Measurements from ENCODE around the gene ZNRF1. TPM values are rescaled to one million over a fixed set of nuclear protein-coding genes. Genes with fewer than 3 reads are reported as not detected.
"Not testable (repeated sequence)": the region's sequence is repeated elsewhere in the genome, so short reads cannot be mapped to it uniquely, and the experiment has no call there.

Gene ZNRF1
- polyA plus RNA-seq, 4 donors, result 5.8 to 10.1 (median 8.0) TPM

- Histone ChIP-seq H3K4me3 (ENCODE audit: low read depth in 1 of 3, low read length in 3 of 3) (no peak overlapping the region), H3K36me3 (ENCODE audit: control insufficient read depth in 3 of 3, insufficient read depth in 2 of 3, low read depth in 1 of 3, low read length in 3 of 3) (peaks cover 0 to 3% (median 0%) of the 10 kb centered on the region in 3 donors), H3K4me1 (ENCODE audit: control insufficient read depth in 3 of 3, insufficient read depth in 2 of 3, low read depth in 1 of 3, low read length in 2 of 3) (peaks cover 0 to 4% (median 0%) of the 10 kb centered on the region in 3 donors), H3K27me3 (ENCODE audit: control insufficient read depth in 3 of 3, insufficient read depth in 3 of 3, low read length in 3 of 3) (no peaks in the 10 kb centered on the region), H3K27ac (ENCODE audit: low read depth in 1 of 3, low read length in 2 of 3) (no peak overlapping the region), H3K9me3 (ENCODE audit: control insufficient read depth in 2 of 2, insufficient read depth in 1 of 2, low read depth in 1 of 2, low read length in 1 of 2) (peaks cover 0 to 11% of the 10 kb centered on the region in 2 donors)
- DNase-seq (no peak), FAIRE-seq (no peak)
- WGBS, 3 donors, result 59 to 74% (median 70%) methylated on average over 4 of the region's 4 CpGs
These were observed 25.8 kb downstream of the ZNRF1 start for GRCh38 chr16:75024594-75024993.

GRCh38 chr16:75025761-75026160, 26.9 kb downstream of the ZNRF1 start:
- 41 to 69% (median 57%) methylated on average over 3 of the region's 3 CpGs for WGBS, 3 donors
- Histone ChIP-seq H3K4me1 (ENCODE audit: control insufficient read depth in 3 of 3, insufficient read depth in 2 of 3, low read depth in 1 of 3, low read length in 2 of 3) (peaks cover 0 to 4% (median 0%) of the 10 kb centered on the region in 3 donors), H3K4me3 (ENCODE audit: low read depth in 1 of 3, low read length in 3 of 3) (no peak overlapping the region), H3K27me3 (ENCODE audit: control insufficient read depth in 3 of 3, insufficient read depth in 3 of 3, low read length in 3 of 3) (no peaks in the 10 kb centered on the region), H3K9me3 (ENCODE audit: control insufficient read depth in 2 of 2, insufficient read depth in 1 of 2, low read depth in 1 of 2, low read length in 1 of 2) (peaks cover 0 to 8% of the 10 kb centered on the region in 2 donors), H3K27ac (ENCODE audit: low read depth in 1 of 3, low read length in 2 of 3) (peak overlapping the region in 1 of 3 donors; percentile 86), H3K36me3 (ENCODE audit: control insufficient read depth in 3 of 3, insufficient read depth in 2 of 3, low read depth in 1 of 3, low read length in 3 of 3) (peaks cover 0 to 3% (median 0%) of the 10 kb centered on the region in 3 donors)
- DNase-seq (no peak), FAIRE-seq (no peak)

- not testable (repeated sequence) for H3K4me1 ChIP-seq (ENCODE audit: control insufficient read depth in 3 of 3, insufficient read depth in 2 of 3, low read depth in 1 of 3, low read length in 2 of 3); FAIRE-seq; H3K9me3 ChIP-seq (ENCODE audit: control insufficient read depth in 2 of 2, insufficient read depth in 1 of 2, low read depth in 1 of 2, low read length in 1 of 2); H3K4me3 ChIP-seq (ENCODE audit: low read depth in 1 of 3, low read length in 3 of 3); H3K36me3 ChIP-seq (ENCODE audit: control insufficient read depth in 3 of 3, insufficient read depth in 2 of 3, low read depth in 1 of 3, low read length in 3 of 3); H3K27me3 ChIP-seq (ENCODE audit: control insufficient read depth in 3 of 3, insufficient read depth in 3 of 3, low read length in 3 of 3)
- WGBS, 3 donors, result 71 to 84% (median 83%) methylated on average over 10 of the region's 10 CpGs
- H3K27ac ChIP-seq (ENCODE audit: low read depth in 1 of 3, low read length in 2 of 3), result peak overlapping the region in 1 of 3 donors; percentile 75
- DNase-seq, result peak in 1 of 2 donors; percentile 15
These were observed 27.5 kb downstream of the ZNRF1 start for GRCh38 chr16:75026239-75026891.

GRCh38 chr16:75026892-75027391, 28.1 kb downstream of the ZNRF1 start:
- Histone ChIP-seq H3K27me3 (ENCODE audit: control insufficient read depth in 3 of 3, insufficient read depth in 3 of 3, low read length in 3 of 3) (no peaks in the 10 kb centered on the region), H3K4me1 (ENCODE audit: control insufficient read depth in 3 of 3, insufficient read depth in 2 of 3, low read depth in 1 of 3, low read length in 2 of 3) (peaks cover 0 to 4% (median 0%) of the 10 kb centered on the region in 3 donors), H3K27ac (ENCODE audit: low read depth in 1 of 3, low read length in 2 of 3) (peak overlapping the region in 1 of 3 donors; percentile 75), H3K4me3 (ENCODE audit: low read depth in 1 of 3, low read length in 3 of 3) (no peak overlapping the region), H3K36me3 (ENCODE audit: control insufficient read depth in 3 of 3, insufficient read depth in 2 of 3, low read depth in 1 of 3, low read length in 3 of 3) (no peaks in the 10 kb centered on the region), H3K9me3 (ENCODE audit: control insufficient read depth in 2 of 2, insufficient read depth in 1 of 2, low read depth in 1 of 2, low read length in 1 of 2) (peaks cover 0 to 1% of the 10 kb centered on the region in 2 donors)
- FAIRE-seq, result no peak
- DNase-seq, result no peak
- WGBS, 3 donors, result 90 to 95% (median 90%) methylated on average over 2 of the region's 2 CpGs

GRCh38 chr16:75027520-75028300, 28.9 kb downstream of the ZNRF1 start:
- Histone ChIP-seq H3K27ac (ENCODE audit: low read depth in 1 of 3, low read length in 2 of 3) (no peak overlapping the region), H3K9me3 (ENCODE audit: control insufficient read depth in 2 of 2, insufficient read depth in 1 of 2, low read depth in 1 of 2, low read length in 1 of 2) (no peaks in the 10 kb centered on the region), H3K27me3 (ENCODE audit: control insufficient read depth in 3 of 3, insufficient read depth in 3 of 3, low read length in 3 of 3) (no peaks in the 10 kb centered on the region), H3K36me3 (ENCODE audit: control insufficient read depth in 3 of 3, insufficient read depth in 2 of 3, low read depth in 1 of 3, low read length in 3 of 3) (no peaks in the 10 kb centered on the region), H3K4me3 (ENCODE audit: low read depth in 1 of 3, low read length in 3 of 3) (no peak overlapping the region), H3K4me1 (ENCODE audit: control insufficient read depth in 3 of 3, insufficient read depth in 2 of 3, low read depth in 1 of 3, low read length in 2 of 3) (peaks cover 0 to 4% (median 0%) of the 10 kb centered on the region in 3 donors)
- no peak for DNase-seq
- no peak for FAIRE-seq
- WGBS, 3 donors, result 90 to 93% (median 93%) methylated on average over 6 of the region's 6 CpGs

GRCh38 chr16:75028544-75029135, 29.8 kb downstream of the ZNRF1 start:
- FAIRE-seq, result no peak

GRCh38 chr16:75029854-75030253, 31.0 kb downstream of the ZNRF1 start:
- peaks cover 0 to 4% (median 0%) of the 10 kb centered on the region in 3 donors for H3K4me1 ChIP-seq (ENCODE audit: control insufficient read depth in 3 of 3, insufficient read depth in 2 of 3, low read depth in 1 of 3, low read length in 2 of 3)
- no peak for FAIRE-seq

More at GRCh38 chr16:75028544-75029135, 29.8 kb downstream of the ZNRF1 start:
- H3K27me3 ChIP-seq (ENCODE audit: control insufficient read depth in 3 of 3, insufficient read depth in 3 of 3, low read length in 3 of 3), result no peaks in the 10 kb centered on the region
- H3K27ac ChIP-seq (ENCODE audit: low read depth in 1 of 3, low read length in 2 of 3), result no peak overlapping the region
- peak in 1 of 2 donors; percentile 22 for DNase-seq
- H3K9me3 ChIP-seq (ENCODE audit: control insufficient read depth in 2 of 2, insufficient read depth in 1 of 2, low read depth in 1 of 2, low read length in 1 of 2), result no peaks in the 10 kb centered on the region
- no peak overlapping the region for H3K4me3 ChIP-seq (ENCODE audit: low read depth in 1 of 3, low read length in 3 of 3)
- H3K4me1 ChIP-seq (ENCODE audit: control insufficient read depth in 3 of 3, insufficient read depth in 2 of 3, low read depth in 1 of 3, low read length in 2 of 3), result peaks cover 0 to 4% (median 0%) of the 10 kb centered on the region in 3 donors
- no peaks in the 10 kb centered on the region for H3K36me3 ChIP-seq (ENCODE audit: control insufficient read depth in 3 of 3, insufficient read depth in 2 of 3, low read depth in 1 of 3, low read length in 3 of 3)
- 59 to 76% (median 63%) methylated on average over 4 of the region's 4 CpGs for WGBS, 3 donors

GRCh38 chr16:75032655-75033054, 33.8 kb downstream of the ZNRF1 start:
- H3K36me3 ChIP-seq (ENCODE audit: control insufficient read depth in 3 of 3, insufficient read depth in 2 of 3, low read depth in 1 of 3, low read length in 3 of 3), result peaks cover 0 to 3% (median 0%) of the 10 kb centered on the region in 3 donors
- no peak for DNase-seq
- no peak overlapping the region for H3K4me3 ChIP-seq (ENCODE audit: low read depth in 1 of 3, low read length in 3 of 3)
- H3K9me3 ChIP-seq (ENCODE audit: control insufficient read depth in 2 of 2, insufficient read depth in 1 of 2, low read depth in 1 of 2, low read length in 1 of 2), result peaks cover 0 to 12% of the 10 kb centered on the region in 2 donors
- no peak overlapping the region for H3K27ac ChIP-seq (ENCODE audit: low read depth in 1 of 3, low read length in 2 of 3)
- H3K27me3 ChIP-seq (ENCODE audit: control insufficient read depth in 3 of 3, insufficient read depth in 3 of 3, low read length in 3 of 3), result no peaks in the 10 kb centered on the region
- no peak for FAIRE-seq
- no peaks in the 10 kb centered on the region for H3K4me1 ChIP-seq (ENCODE audit: control insufficient read depth in 3 of 3, insufficient read depth in 2 of 3, low read depth in 1 of 3, low read length in 2 of 3)

More at GRCh38 chr16:75029854-75030253, 31.0 kb downstream of the ZNRF1 start:
- Histone ChIP-seq H3K36me3 (ENCODE audit: control insufficient read depth in 3 of 3, insufficient read depth in 2 of 3, low read depth in 1 of 3, low read length in 3 of 3) (no peaks in the 10 kb centered on the region), H3K27me3 (ENCODE audit: control insufficient read depth in 3 of 3, insufficient read depth in 3 of 3, low read length in 3 of 3) (no peaks in the 10 kb centered on the region), H3K27ac (ENCODE audit: low read depth in 1 of 3, low read length in 2 of 3) (no peak overlapping the region), H3K9me3 (ENCODE audit: control insufficient read depth in 2 of 2, insufficient read depth in 1 of 2, low read depth in 1 of 2, low read length in 1 of 2) (no peaks in the 10 kb centered on the region), H3K4me3 (ENCODE audit: low read depth in 1 of 3, low read length in 3 of 3) (no peak overlapping the region)
- DNase-seq, result no peak

Data from small intestine (tissue), 7 donors.